H9 (cell line): ENCODE results near the gene VPS29. TPM values are rescaled to one million over a fixed set of nuclear protein-coding genes. Genes with fewer than 3 reads are reported as not detected.

ENCODE experiments used
- DNase-seq: peaks from one replicate; pipeline ENCODE4 v3.0.0-alpha.2; 2017
- H2AFZ ChIP-seq: one replicate; pipeline ENCODE4 v1.6.1; 2013; ENCODE audit warnings: mild to moderate bottlenecking, low read length, control low read depth, moderate library complexity
- H2AK5ac ChIP-seq: 2 replicates; pipeline ENCODE4 v1.6.1; 2013; ENCODE audit warnings: low read length, control low read depth, mixed read lengths; ENCODE audit not compliant: insufficient read length
- H2BK120ac ChIP-seq: one replicate; pipeline ENCODE4 v1.6.1; 2013; ENCODE audit warnings: low read depth, mild to moderate bottlenecking, low read length, control low read depth, inconsistent platforms; ENCODE audit not compliant: poor library complexity, severe bottlenecking
- H2BK12ac ChIP-seq: 2 replicates; pipeline ENCODE4 v1.6.1; 2013; ENCODE audit warnings: low read length, control low read depth, mixed read lengths, low read depth; ENCODE audit not compliant: insufficient read length
- H2BK15ac ChIP-seq: 2 replicates; pipeline ENCODE4 v1.6.1; 2013; ENCODE audit warnings: low read depth, low read length, control low read depth
- H2BK20ac ChIP-seq: one replicate; pipeline ENCODE4 v1.6.1; 2013; ENCODE audit warnings: low read depth, mild to moderate bottlenecking, low read length, control low read depth, inconsistent platforms; ENCODE audit not compliant: poor library complexity, severe bottlenecking
- H2BK5ac ChIP-seq: 2 replicates; pipeline ENCODE4 v1.6.1; 2013; ENCODE audit warnings: low read length, control low read depth, mixed read lengths; ENCODE audit not compliant: insufficient read length
- H3K14ac ChIP-seq: 2 replicates; pipeline ENCODE4 v1.6.1; 2013; ENCODE audit warnings: low read length, control low read depth; ENCODE audit not compliant: insufficient read depth
- H3K18ac ChIP-seq: 2 replicates; pipeline ENCODE4 v1.6.1; 2013; ENCODE audit warnings: low read depth, mild to moderate bottlenecking, mixed read lengths, low read length, control low read depth; ENCODE audit not compliant: insufficient read length
- H3K23ac ChIP-seq: 2 replicates; pipeline ENCODE4 v1.6.1; 2013; ENCODE audit warnings: low read length, control low read depth, mixed read lengths, low read depth; ENCODE audit not compliant: insufficient read length
- H3K23me2 ChIP-seq: 2 replicates; pipeline ENCODE4 v1.6.1; 2013; ENCODE audit warnings: low read depth, mild to moderate bottlenecking, mixed read lengths, low read length, control low read depth; ENCODE audit not compliant: insufficient read length, poor library complexity, severe bottlenecking
- H3K27ac ChIP-seq: 2 replicates; pipeline ENCODE4 v1.5.1; 2013; ENCODE audit warnings: low read length, control low read depth, mixed read lengths, low read depth; ENCODE audit not compliant: insufficient read length
- H3K27me3 ChIP-seq: 2 replicates; pipeline ENCODE4 v1.6.1; 2013; ENCODE audit warnings: low read length, control low read depth, inconsistent platforms; ENCODE audit not compliant: insufficient read depth
- H3K4ac ChIP-seq: 2 replicates; pipeline ENCODE4 v1.6.1; 2013; ENCODE audit warnings: low read depth, mild to moderate bottlenecking, control low read depth, inconsistent platforms, low read length, moderate library complexity
- H3K4me1 ChIP-seq: 2 replicates; pipeline ENCODE4 v1.6.1; 2013; ENCODE audit warnings: low read length, control low read depth, inconsistent platforms; ENCODE audit not compliant: insufficient read depth
- H3K4me2 ChIP-seq: 2 replicates; pipeline ENCODE4 v1.6.1; 2013; ENCODE audit warnings: low read length, control low read depth, mixed read lengths; ENCODE audit not compliant: insufficient read length, insufficient read depth
- H3K56ac ChIP-seq: 2 replicates; pipeline ENCODE4 v1.6.1; 2013; ENCODE audit warnings: low read depth, mild to moderate bottlenecking, mixed read lengths, low read length, control low read depth; ENCODE audit not compliant: insufficient read length
- H3K79me1 ChIP-seq: 2 replicates; pipeline ENCODE4 v1.6.1; 2013; ENCODE audit warnings: low read depth, mild to moderate bottlenecking, moderate library complexity, low read length, control low read depth, inconsistent platforms; ENCODE audit not compliant: insufficient read depth, poor library complexity, severe bottlenecking
- H3K79me2 ChIP-seq: 2 replicates; pipeline ENCODE4 v1.6.1; 2013; ENCODE audit warnings: low read length, control low read depth, inconsistent platforms; ENCODE audit not compliant: insufficient read depth
- H3K9ac ChIP-seq: 2 replicates; pipeline ENCODE4 v1.6.1; 2013; ENCODE audit warnings: low read length, control low read depth, mixed read lengths; ENCODE audit not compliant: insufficient read length; ENCODE audit errors: extremely low read depth
- H3K9me3 ChIP-seq: one replicate; pipeline ENCODE4 v1.6.1; 2013; ENCODE audit warnings: low read depth, low read length, inconsistent platforms; ENCODE audit not compliant: control insufficient read depth
- H3T11ph ChIP-seq: one replicate; pipeline ENCODE4 v1.6.1; 2013; ENCODE audit warnings: mild to moderate bottlenecking, low read length, control low read depth, inconsistent platforms
- H4K20me1 ChIP-seq: one replicate; pipeline ENCODE4 v1.6.1; 2013; ENCODE audit not compliant: control insufficient read depth, insufficient read length, insufficient read depth
- H4K5ac ChIP-seq: 2 replicates; pipeline ENCODE4 v1.6.1; 2013; ENCODE audit warnings: low read depth, mild to moderate bottlenecking, mixed read lengths, low read length, control low read depth; ENCODE audit not compliant: insufficient read length
- H4K8ac ChIP-seq: replicated peaks from 2 replicates; pipeline ENCODE4 v1.6.1; 2013; ENCODE audit warnings: low read length, control low read depth, mixed read lengths, low read depth; ENCODE audit not compliant: insufficient read length
- H4K91ac ChIP-seq: 2 replicates; pipeline ENCODE4 v1.6.1; 2013; ENCODE audit warnings: low read depth, mild to moderate bottlenecking, moderate library complexity, mixed read lengths, low read length, control low read depth; ENCODE audit not compliant: insufficient read length
- H3K27ac Mint-ChIP-seq, 3 experiments: 2 replicates in 2 of 3; 3 replicates in 1 of 3; pipeline ENCODE4 v1.8.0; 2020 to 2021; ENCODE audit warnings: mixed read lengths in 3 of 3, mild to moderate bottlenecking in 1 of 3, moderate library complexity in 1 of 3
- H3K27me3 Mint-ChIP-seq: 2 replicates; pipeline ENCODE4 v1.8.0; 2021; ENCODE audit warnings: low read depth, mild to moderate bottlenecking, moderate library complexity, mixed read lengths
- H3K36me3 Mint-ChIP-seq, 3 experiments: 2 replicates in 2 of 3; 3 replicates in 1 of 3; pipeline ENCODE4 v1.8.0; 2020 to 2021; ENCODE audit warnings: low read depth in 3 of 3, mixed read lengths in 3 of 3; ENCODE audit not compliant: insufficient read depth in 1 of 3
- H3K4me1 Mint-ChIP-seq, 2 experiments: 2 replicates each; pipeline ENCODE4 v1.8.0; 2020; ENCODE audit warnings: mixed read lengths in 2 of 2
- H3K4me3 Mint-ChIP-seq, 2 experiments: 2 replicates in 1 of 2; 3 replicates in 1 of 2; pipeline ENCODE4 v1.8.0; 2020 to 2021; ENCODE audit warnings: mild to moderate bottlenecking in 2 of 2, mixed read lengths in 2 of 2, moderate library complexity in 1 of 2
- H3K9me3 Mint-ChIP-seq, 2 experiments: 2 replicates in 1 of 2; 3 replicates in 1 of 2; pipeline ENCODE4 v1.8.0; 2020; ENCODE audit warnings: mild to moderate bottlenecking in 2 of 2, mixed read lengths in 2 of 2, moderate library complexity in 1 of 2
- WGBS: extraction: QIAGEN DNeasy Blood & Tissue Kit; methylation state at CpG from one replicate; pipeline ENCODE4 v1.1.7; 2013; ENCODE audit warnings: missing lambda C conversion rate, low lambda C conversion rate, mixed read lengths; ENCODE audit not compliant: insufficient read length; ENCODE audit errors: extremely low coverage; 5-methylcytosine and 5-hydroxymethylcytosine counted together
- total RNA-seq: library from RNA; stranded (reverse); gene quantifications from 2 replicates; pipeline ENCODE4 v1.2.1, GENCODE V29; 2021
- TF ChIP-seq, protein P1 (sequence below): fragments of 200-600 bp; sonication (generic); conservative IDR thresholded peaks from 3 replicates; pipeline ENCODE4 v1.8.0; 2021; ENCODE audit warnings: antibody characterized with exemption, mild to moderate bottlenecking

The VPS29 gene
- total RNA-seq, 1 experiment from 2014 or later = 81.5 TPM

DNA sequence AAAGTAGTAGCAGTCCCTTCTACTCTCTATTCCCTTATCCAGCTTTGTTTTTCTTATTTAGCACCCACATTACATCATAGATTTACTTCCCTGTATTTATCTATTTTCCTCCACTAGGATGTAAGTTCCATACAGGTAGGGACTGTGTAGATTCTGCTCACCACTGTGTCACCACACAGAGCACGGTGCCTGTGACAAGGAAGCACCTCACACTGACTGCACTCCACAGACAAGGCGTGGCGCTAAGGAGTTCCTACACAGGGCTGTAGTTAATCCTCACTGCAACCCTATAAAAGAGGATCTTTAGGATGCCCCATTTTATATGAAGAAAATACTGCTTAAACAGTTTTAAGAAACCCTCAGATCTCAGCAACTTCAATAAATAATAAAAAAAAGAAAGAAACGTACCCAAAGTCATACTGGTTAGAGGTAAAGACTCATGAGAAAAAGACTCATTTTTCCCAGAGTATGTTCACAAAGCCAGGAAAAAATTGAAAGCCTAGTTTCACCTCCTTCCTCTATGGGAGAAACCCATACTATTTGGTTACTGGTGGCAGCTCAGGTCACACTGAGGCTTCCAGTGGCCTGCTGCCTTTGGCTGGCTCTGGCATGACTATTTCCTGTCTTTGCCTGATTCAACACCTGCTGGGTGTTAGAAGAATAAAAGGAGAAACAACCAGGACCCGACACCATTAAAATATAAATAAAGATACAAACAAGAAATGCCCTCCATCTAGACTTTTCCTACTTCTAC lies 37.1 kb upstream of the VPS29 start:
- no peak overlapping the region for H2AFZ ChIP-seq
- no peak overlapping the region for H3K4ac ChIP-seq
- no peaks in the 10 kb centered on the region for H3K79me1 ChIP-seq
- no peak overlapping the region for H3K27ac ChIP-seq
- H3K23me2 ChIP-seq = no peaks in the 10 kb centered on the region
- no peaks in the 10 kb centered on the region for H3K27me3 Mint-ChIP-seq
- no peak overlapping the region for H2BK12ac ChIP-seq
- no peaks in the 10 kb centered on the region for H3K9me3 Mint-ChIP-seq
- H3K18ac ChIP-seq = no peak overlapping the region
- no peak overlapping the region for H3K23ac ChIP-seq
- H2BK5ac ChIP-seq = no peak overlapping the region
- peaks cover 0 to 6% of the 10 kb centered on the region in 2 experiments; a peak in 1 of 4 replicates for H3K4me1 Mint-ChIP-seq
- no peak overlapping the region for H3K14ac ChIP-seq
- no peak overlapping the region for H4K91ac ChIP-seq
- H3K4me1 ChIP-seq = no peaks in the 10 kb centered on the region
- no peak overlapping the region for H2AK5ac ChIP-seq
- H3K4me3 Mint-ChIP-seq = no peak overlapping the region
- no peaks in the 10 kb centered on the region; the same call in 1 of the 2 replicates for H3K79me2 ChIP-seq
- H3K27ac Mint-ChIP-seq = no peak overlapping the region
- peaks cover 6 to 47% (median 33%) of the 10 kb centered on the region in 3 experiments; a peak in 6 of 7 replicates for H3K36me3 Mint-ChIP-seq
- no peaks in the 10 kb centered on the region for H4K20me1 ChIP-seq
- H4K8ac ChIP-seq = no peak overlapping the region
- TF ChIP-seq, protein P1, sequence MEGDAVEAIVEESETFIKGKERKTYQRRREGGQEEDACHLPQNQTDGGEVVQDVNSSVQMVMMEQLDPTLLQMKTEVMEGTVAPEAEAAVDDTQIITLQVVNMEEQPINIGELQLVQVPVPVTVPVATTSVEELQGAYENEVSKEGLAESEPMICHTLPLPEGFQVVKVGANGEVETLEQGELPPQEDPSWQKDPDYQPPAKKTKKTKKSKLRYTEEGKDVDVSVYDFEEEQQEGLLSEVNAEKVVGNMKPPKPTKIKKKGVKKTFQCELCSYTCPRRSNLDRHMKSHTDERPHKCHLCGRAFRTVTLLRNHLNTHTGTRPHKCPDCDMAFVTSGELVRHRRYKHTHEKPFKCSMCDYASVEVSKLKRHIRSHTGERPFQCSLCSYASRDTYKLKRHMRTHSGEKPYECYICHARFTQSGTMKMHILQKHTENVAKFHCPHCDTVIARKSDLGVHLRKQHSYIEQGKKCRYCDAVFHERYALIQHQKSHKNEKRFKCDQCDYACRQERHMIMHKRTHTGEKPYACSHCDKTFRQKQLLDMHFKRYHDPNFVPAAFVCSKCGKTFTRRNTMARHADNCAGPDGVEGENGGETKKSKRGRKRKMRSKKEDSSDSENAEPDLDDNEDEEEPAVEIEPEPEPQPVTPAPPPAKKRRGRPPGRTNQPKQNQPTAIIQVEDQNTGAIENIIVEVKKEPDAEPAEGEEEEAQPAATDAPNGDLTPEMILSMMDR = no peak
- H2BK20ac ChIP-seq = no peak overlapping the region
- DNase-seq = no peak
- no peak overlapping the region for H3K56ac ChIP-seq
- H3K9ac ChIP-seq = no peak overlapping the region
- H4K5ac ChIP-seq = no peak overlapping the region
- H3K4me2 ChIP-seq = no peak overlapping the region
- WGBS = no CpG with 5 or more reads among the region's 5 CpGs
- no peak overlapping the region for H3T11ph ChIP-seq
- no peak overlapping the region for H2BK15ac ChIP-seq
- H3K27me3 ChIP-seq = no peaks in the 10 kb centered on the region
- H3K9me3 ChIP-seq = no peaks in the 10 kb centered on the region
- no peak overlapping the region for H2BK120ac ChIP-seq
